Left ventricle myocardium superior (tissue), 1 donor: Measurements from ENCODE around the gene CIB4. TPM values are rescaled to one million over a fixed set of nuclear protein-coding genes. Genes with fewer than 3 reads are reported as not detected.

Experiments used
- ATAC-seq: fragments of 200-7000 bp; cut with Tn5 transposase; one replicate; pipeline ENCODE4 v1.9.1; 2020; ENCODE audit warnings: mild to moderate bottlenecking, moderate library complexity
- DNase-seq: peaks from one replicate; pipeline ENCODE4 v3.0.0-alpha.2; 2020
- intact Hi-C: fragments of 100-400 bp; cut with micrococcal nuclease; formaldehyde crosslinking; loops from one replicate; pipeline ENCODE4 v1.11.0; 2022
- total RNA-seq: library from RNA; stranded (reverse); fragmentation: NEBNext Ultra II Directional; extraction: Animal tissue kit (Norgen Biotek cat#: 25700); gene quantifications from one replicate; pipeline ENCODE4 v1.2.1, GENCODE V29; 2021
- donor health status: DM: no; HTN: yes; CAD: no; lungs with severe emphysema.

CIB4 gene
- total RNA-seq, 1 donor from 2014 or later = not detected

- ATAC-seq (no peak), DNase-seq (no peak)
- intact Hi-C loops = no loop called here
Observed at GRCh38 chr2:26647981-26648380, 6.8 kb upstream of the CIB4 start.

- intact Hi-C loops = no loop called here
- DNase-seq (no peak), ATAC-seq (no peak)
Observed at GRCh38 chr2:26646986-26647672, 6.0 kb upstream of the CIB4 start.

GRCh38 chr2:26645762-26646161 lies 4.6 kb upstream of the CIB4 start:
- DNase-seq (no peak), ATAC-seq (no peak)
- intact Hi-C loops = no loop called here

- DNase-seq = no peak
- intact Hi-C loops = no loop called here
- ATAC-seq = no peak
Observed at GRCh38 chr2:26644188-26644835, 3.1 kb upstream of the CIB4 start.

- intact Hi-C loops = no loop called here
- DNase-seq (no peak), ATAC-seq (no peak)
Observed at GRCh38 chr2:26642429-26642828, 1.3 kb upstream of the CIB4 start.

GRCh38 chr2:26640331-26640745 lies 828 bp downstream of the CIB4 start:
- ATAC-seq (no peak), DNase-seq (no peak)
- intact Hi-C loops = no loop called here

GRCh38 chr2:26639685-26640243 lies 1.4 kb downstream of the CIB4 start:
- ATAC-seq = no peak
- intact Hi-C loops = no loop called here
- DNase-seq = no peak

GRCh38 chr2:26637811-26638310 lies 3.3 kb downstream of the CIB4 start:
- no peak for DNase-seq
- no peak for ATAC-seq
- intact Hi-C loops = no loop called here

- no peak for ATAC-seq
- no peak for DNase-seq
- intact Hi-C loops = no loop called here
Observed at GRCh38 chr2:26636935-26637334, 4.2 kb downstream of the CIB4 start.

GRCh38 chr2:26635401-26635800 lies 5.8 kb downstream of the CIB4 start:
- intact Hi-C loops = no loop called here
- DNase-seq = no peak
- no peak for ATAC-seq

- no peak for DNase-seq
- intact Hi-C loops = no loop called here
- no peak for ATAC-seq
Observed at GRCh38 chr2:26634636-26635230, 6.4 kb downstream of the CIB4 start.

- DNase-seq (no peak), ATAC-seq (no peak)
- intact Hi-C loops = no loop called here
Observed at GRCh38 chr2:26633993-26634595, 7.1 kb downstream of the CIB4 start.

- DNase-seq = no peak
- intact Hi-C loops = no loop called here
- no peak for ATAC-seq
Observed at GRCh38 chr2:26633351-26633945, 7.7 kb downstream of the CIB4 start.

- intact Hi-C loops = no loop called here
- ATAC-seq (no peak), DNase-seq (no peak)
Observed at GRCh38 chr2:26632624-26633185, 8.5 kb downstream of the CIB4 start.

GRCh38 chr2:26631401-26632170 lies 9.6 kb downstream of the CIB4 start:
- intact Hi-C loops = no loop called here
- DNase-seq (no peak), ATAC-seq (no peak)

- ATAC-seq (no peak), DNase-seq (no peak)
- intact Hi-C loops = no loop called here
Observed at GRCh38 chr2:26630669-26631360, 10.4 kb downstream of the CIB4 start.

- ATAC-seq (no peak), DNase-seq (no peak)
- intact Hi-C loops = no loop called here
Observed at GRCh38 chr2:26630235-26630634, 10.9 kb downstream of the CIB4 start.

GRCh38 chr2:26629751-26630150 lies 11.4 kb downstream of the CIB4 start:
- DNase-seq = no peak
- intact Hi-C loops = no loop called here
- ATAC-seq = no peak
